ENCODE data around the gene TMEM256.

Gene TMEM256

GRCh38 chr17:7407485-7408251 lies 3.8 kb upstream of the TMEM256 start, which contains the start of gene NLGN2:
Gene NLGN2 (plus strand): TSS chr17:7407845. CDS start chr17:7408256, 411 bp downstream.
- DNase-seq (ENCODE audit: low read depth), result no peak

GRCh38 chr17:7407082-7407481 lies 3.2 kb upstream of the TMEM256 start:
- no peak for DNase-seq (ENCODE audit: low read depth)

GRCh38 chr17:7406235-7406825 lies 2.4 kb upstream of the TMEM256 start:
- no peak for DNase-seq (ENCODE audit: low read depth)

GRCh38 chr17:7405350-7406234 lies 1.7 kb upstream of the TMEM256 start:
- DNase-seq (ENCODE audit: low read depth), result no peak

- no peak for DNase-seq (ENCODE audit: low read depth)
Observed at GRCh38 chr17:7404737-7405349, 946 bp upstream of the TMEM256 start.

- DNase-seq (ENCODE audit: low read depth), result no peak
Observed at GRCh38 chr17:7403727-7403976, 245 bp downstream of the TMEM256 start.

GRCh38 chr17:7403043-7403726 lies 712 bp downstream of the TMEM256 start:
- no peak for DNase-seq (ENCODE audit: low read depth)

- DNase-seq (ENCODE audit: low read depth), result no peak
Observed at GRCh38 chr17:7398612-7399011, 5.3 kb downstream of the TMEM256 start.

- DNase-seq (ENCODE audit: low read depth), result no peak
Observed at GRCh38 chr17:7396147-7396546, 7.8 kb downstream of the TMEM256 start.

- peak; percentile 73 for DNase-seq (ENCODE audit: low read depth)
Observed at GRCh38 chr17:7394452-7395191, 9.3 kb downstream of the TMEM256 start, which contains the start of gene PLSCR3. Gene PLSCR3 (minus strand): TSS chr17:7394525. CDS start chr17:7394110, 415 bp downstream.

GRCh38 chr17:7393613-7394451 lies 10.1 kb downstream of the TMEM256 start:
- DNase-seq (ENCODE audit: low read depth), result no peak

- DNase-seq (ENCODE audit: low read depth), result no peak
Observed at GRCh38 chr17:7392696-7393612, 10.9 kb downstream of the TMEM256 start.

GRCh38 chr17:7391307-7391706 lies 12.6 kb downstream of the TMEM256 start:
- no peak for DNase-seq (ENCODE audit: low read depth)

GRCh38 chr17:7389924-7390910 lies 13.7 kb downstream of the TMEM256 start:
- DNase-seq (ENCODE audit: low read depth), result no peak

GRCh38 chr17:7388856-7389255 lies 15.0 kb downstream of the TMEM256 start:
- no peak for DNase-seq (ENCODE audit: low read depth)

GRCh38 chr17:7384489-7385081 lies 19.3 kb downstream of the TMEM256 start:
- no peak for DNase-seq (ENCODE audit: low read depth)

GRCh38 chr17:7383742-7384488 lies 20.0 kb downstream of the TMEM256 start:
- DNase-seq (ENCODE audit: low read depth), result no peak

Data from HS-5 (cell line).